GM23338 (cell line): ENCODE measurements around the gene C11orf16. TPM values are rescaled to one million over a fixed set of nuclear protein-coding genes. Genes with fewer than 3 reads are reported as not detected.

Source experiments
- ATAC-seq: fragments of 200-7000 bp; cut with Tn5 transposase; 3 replicates; pipeline ENCODE4 v1.9.1; 2020
- DNase-seq: peaks from one replicate; pipeline ENCODE4 v3.0.0-alpha.2; 2015; ENCODE audit warnings: low spot score
- H2AFZ ChIP-seq: fragments of 200-600 bp; sonication (generic); 2 replicates; pipeline ENCODE4 v1.8.0; 2016; ENCODE audit warnings: antibody characterized with exemption, mild to moderate bottlenecking, moderate library complexity
- H3F3A ChIP-seq: fragments of 200-600 bp; sonication (generic); replicated peaks from 2 replicates; pipeline ENCODE4 v1.8.0; 2017; ENCODE audit warnings: antibody characterized with exemption, mixed run types, low read depth
- H3K27ac ChIP-seq: fragments of 200-600 bp; sonication (generic); 2 replicates; pipeline ENCODE4 v1.6.1; 2016; ENCODE audit warnings: low read depth
- H3K27me3 ChIP-seq: fragments of 200-600 bp; sonication (generic); 2 replicates; pipeline ENCODE4 v1.8.0; 2016; ENCODE audit warnings: mild to moderate bottlenecking, mixed run types, moderate library complexity; ENCODE audit not compliant: insufficient read depth
- H3K36me3 ChIP-seq: fragments of 200-600 bp; sonication (generic); 2 replicates; pipeline ENCODE4 v1.8.0; 2016; ENCODE audit warnings: mild to moderate bottlenecking; ENCODE audit not compliant: insufficient read depth
- H3K4me1 ChIP-seq: fragments of 200-600 bp; sonication (generic); 2 replicates; pipeline ENCODE4 v1.8.0; 2016; ENCODE audit warnings: mild to moderate bottlenecking, moderate library complexity; ENCODE audit not compliant: insufficient read depth
- H3K4me2 ChIP-seq: fragments of 200-600 bp; sonication (generic); 2 replicates; pipeline ENCODE4 v1.7.1; 2017; ENCODE audit warnings: mixed run types
- H3K4me3 ChIP-seq: fragments of 200-600 bp; sonication (generic); 2 replicates; pipeline ENCODE4 v1.6.1; 2016; ENCODE audit warnings: mixed run types
- H3K79me2 ChIP-seq: fragments of 200-600 bp; sonication (generic); replicated peaks from 2 replicates; pipeline ENCODE4 v1.8.0; 2017; ENCODE audit warnings: mild to moderate bottlenecking; ENCODE audit not compliant: insufficient read depth
- H3K9me2 ChIP-seq: fragments of 200-600 bp; sonication (generic); 2 replicates; pipeline ENCODE4 v1.8.0; 2017; ENCODE audit not compliant: insufficient read depth
- H4K20me1 ChIP-seq: fragments of 200-600 bp; sonication (generic); replicated peaks from 2 replicates; pipeline ENCODE4 v1.8.0; 2017; ENCODE audit warnings: mild to moderate bottlenecking; ENCODE audit not compliant: insufficient read depth
- H3K27ac Mint-ChIP-seq: 2 replicates; pipeline ENCODE4 v1.8.0; 2020; ENCODE audit warnings: inconsistent platforms, mild to moderate bottlenecking, moderate library complexity, mixed read lengths
- H3K27me3 Mint-ChIP-seq: 3 replicates; pipeline ENCODE4 v1.8.0; 2022; ENCODE audit warnings: low read depth, mild to moderate bottlenecking, moderate library complexity, mixed read lengths, inconsistent platforms; ENCODE audit not compliant: insufficient read depth, poor library complexity
- H3K36me3 Mint-ChIP-seq: 3 replicates; pipeline ENCODE4 v1.8.0; 2021; ENCODE audit warnings: low read depth, mild to moderate bottlenecking, inconsistent platforms, moderate library complexity, mixed read lengths
- H3K4me1 Mint-ChIP-seq: 3 replicates; pipeline ENCODE4 v1.8.0; 2020; ENCODE audit warnings: mild to moderate bottlenecking, inconsistent platforms, mixed read lengths
- H3K4me3 Mint-ChIP-seq: 3 replicates; pipeline ENCODE4 v1.8.0; 2021; ENCODE audit warnings: moderate library complexity, mild to moderate bottlenecking, inconsistent platforms, mixed read lengths
- H3K9me3 Mint-ChIP-seq: 3 replicates; pipeline ENCODE4 v1.8.0; 2020; ENCODE audit warnings: moderate library complexity, mild to moderate bottlenecking, inconsistent platforms, mixed read lengths
- CREB1 ChIP-seq: fragments of 250-450 bp; sonication (Bioruptor Pico); IDR thresholded peaks from 2 replicates; pipeline ENCODE4 v1.5.0; 2020; ENCODE audit warnings: low read depth, mild to moderate bottlenecking, moderate library complexity
- CTCF ChIP-seq, 2 experiments: fragments of 200-600 bp in 1 of 2; sonication (generic) in 1 of 2; conservative IDR thresholded peaks; 2 replicates each; pipeline versions ENCODE4 v1.5.1 to v1.6.1; 2016 to 2017; ENCODE audit warnings: antibody characterized with exemption in 2 of 2, low read depth in 2 of 2, mild to moderate bottlenecking in 2 of 2, moderate library complexity in 1 of 2
- EZH2phosphoT487 ChIP-seq: fragments of 200-600 bp; sonication (generic); IDR thresholded peaks from one replicate; pipeline ENCODE4 v1.8.1; 2018; ENCODE audit warnings: antibody characterized with exemption; ENCODE audit not compliant: unreplicated experiment
- NANOG ChIP-seq: IDR thresholded peaks from 2 replicates; pipeline ENCODE4 v1.6.1; 2016; ENCODE audit warnings: antibody characterized with exemption, borderline replicate concordance
- REST ChIP-seq: IDR thresholded peaks from one replicate; pipeline ENCODE4 v1.6.1; 2018; ENCODE audit warnings: antibody characterized with exemption; ENCODE audit not compliant: unreplicated experiment
- STAT1 ChIP-seq: IDR thresholded peaks from one replicate; pipeline ENCODE4 v1.6.1; 2016; ENCODE audit warnings: antibody characterized with exemption; ENCODE audit not compliant: unreplicated experiment
- ZNF331 ChIP-seq: fragments of 250-450 bp; sonication (Bioruptor Pico); IDR thresholded peaks from 2 replicates; pipeline ENCODE4 v1.5.0; 2020; ENCODE audit warnings: low read depth, mild to moderate bottlenecking, moderate library complexity
- ZNF462 ChIP-seq: fragments of 250-450 bp; sonication (Bioruptor Pico); IDR thresholded peaks from 2 replicates; pipeline ENCODE4 v1.5.0; 2020; ENCODE audit warnings: mild to moderate bottlenecking, moderate library complexity
- polyA plus RNA-seq: library from polyadenylated mRNA; unstranded; fragments of >200 nt; fragmentation: Nextera tagmentation; extraction: Ambion mirVana; gene quantifications from 2 replicates; pipeline ENCODE4 v1.2.1, GENCODE V29; 2016
- total RNA-seq: library from RNA; depleted of rRNA; stranded (reverse); fragments of >200 nt; shearing (Covaris generic); gene quantifications from 2 replicates; pipeline ENCODE4 v1.2.3, GENCODE V29; 2014

The C11orf16 gene
- total and polyA plus RNA-seq, 2 experiments from 2014 or later, result not detected

- Mint-ChIP-seq H3K4me1 (no peaks in the 10 kb centered on the region), H3K27me3 (peaks cover 5% of the 10 kb centered on the region), H3K36me3 (peaks cover 7% of the 10 kb centered on the region; the same call in 2 of the 3 replicates), H3K9me3 (no peaks in the 10 kb centered on the region), H3K4me3 (no peak overlapping the region), H3K27ac (no peak overlapping the region)
- Histone ChIP-seq H3K4me1 (no peaks in the 10 kb centered on the region), H3K36me3 (no peaks in the 10 kb centered on the region), H3F3A (no peaks in the 10 kb centered on the region), H2AFZ (no peak overlapping the region), H3K79me2 (no peaks in the 10 kb centered on the region), H4K20me1 (peaks cover 3% of the 10 kb centered on the region; the same call in 1 of the 2 replicates), H3K4me3 (no peak overlapping the region), H3K4me2 (no peak overlapping the region), H3K9me2 (no peaks in the 10 kb centered on the region), H3K27ac (no peak overlapping the region), H3K27me3 (no peaks in the 10 kb centered on the region)
- no peak for TF ChIP-seq CTCF (conservative IDR thresholded peaks at IDR 0.05; ENCODE audit: low read depth in 2 of 2)
- no peak for TF ChIP-seq ZNF462 (CRISPR knock-in tag)
- TF ChIP-seq EZH2phosphoT487, result no peak
- TF ChIP-seq CREB1 (CRISPR knock-in tag), result no peak
- no peak for TF ChIP-seq ZNF331 (CRISPR knock-in tag)
- no peak for TF ChIP-seq NANOG
- TF ChIP-seq REST, result no peak
- TF ChIP-seq STAT1, result no peak
- no peak for ATAC-seq
- no peak for DNase-seq
Measured at GRCh38 chr11:8926236-8926635, 6.5 kb downstream of the C11orf16 start.
